ENCODE data around the gene SRRM2. TPM values are rescaled to one million over a fixed set of nuclear protein-coding genes. Genes with fewer than 3 reads are reported as not detected.

SRRM2 gene
- total RNA-seq, 1 donor from 2014 or later, result 680 TPM

- Mint-ChIP-seq H3K36me3 (ENCODE audit: low read depth) (peaks cover 89% of the 10 kb centered on the region), H3K27me3 (no peaks in the 10 kb centered on the region), H3K4me1 (peaks cover 23% of the 10 kb centered on the region), H3K9me3 (no peaks in the 10 kb centered on the region), H3K27ac (no peak overlapping the region), H3K4me3 (no peak overlapping the region)
- no peak for DNase-seq
- intact Hi-C loops (cut with micrococcal nuclease), result no loop called here
Observed at GRCh38 chr16:2767140-2767731, 14.8 kb downstream of the SRRM2 start.

DNA sequence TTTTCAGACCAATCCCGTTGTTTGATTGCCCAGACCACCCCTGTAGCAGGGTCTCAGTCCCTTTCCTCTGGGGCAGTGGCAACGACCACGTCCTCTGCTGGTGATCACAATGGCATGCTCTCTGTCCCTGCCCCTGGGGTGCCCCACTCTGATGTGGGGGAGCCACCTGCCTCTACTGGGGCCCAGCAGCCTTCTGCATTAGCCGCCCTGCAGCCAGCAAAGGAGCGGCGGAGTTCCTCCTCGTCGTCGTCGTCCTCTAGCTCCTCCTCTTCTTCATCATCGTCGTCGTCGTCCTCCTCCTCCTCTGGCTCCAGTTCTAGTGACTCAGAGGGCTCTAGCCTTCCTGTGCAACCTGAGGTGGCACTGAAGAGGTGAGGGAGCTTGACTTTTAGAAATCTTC, 15.5 kb downstream of the SRRM2 start:
- no peak for DNase-seq
- H3K9me3 Mint-ChIP-seq, result no peaks in the 10 kb centered on the region
- intact Hi-C loops (cut with micrococcal nuclease), result no loop called here
- H3K4me1 Mint-ChIP-seq, result peaks cover 20% of the 10 kb centered on the region
- no peak overlapping the region for H3K4me3 Mint-ChIP-seq
- no peaks in the 10 kb centered on the region for H3K27me3 Mint-ChIP-seq
- H3K36me3 Mint-ChIP-seq (ENCODE audit: low read depth), result peaks cover 87% of the 10 kb centered on the region
- H3K27ac Mint-ChIP-seq, result no peak overlapping the region

DNA sequence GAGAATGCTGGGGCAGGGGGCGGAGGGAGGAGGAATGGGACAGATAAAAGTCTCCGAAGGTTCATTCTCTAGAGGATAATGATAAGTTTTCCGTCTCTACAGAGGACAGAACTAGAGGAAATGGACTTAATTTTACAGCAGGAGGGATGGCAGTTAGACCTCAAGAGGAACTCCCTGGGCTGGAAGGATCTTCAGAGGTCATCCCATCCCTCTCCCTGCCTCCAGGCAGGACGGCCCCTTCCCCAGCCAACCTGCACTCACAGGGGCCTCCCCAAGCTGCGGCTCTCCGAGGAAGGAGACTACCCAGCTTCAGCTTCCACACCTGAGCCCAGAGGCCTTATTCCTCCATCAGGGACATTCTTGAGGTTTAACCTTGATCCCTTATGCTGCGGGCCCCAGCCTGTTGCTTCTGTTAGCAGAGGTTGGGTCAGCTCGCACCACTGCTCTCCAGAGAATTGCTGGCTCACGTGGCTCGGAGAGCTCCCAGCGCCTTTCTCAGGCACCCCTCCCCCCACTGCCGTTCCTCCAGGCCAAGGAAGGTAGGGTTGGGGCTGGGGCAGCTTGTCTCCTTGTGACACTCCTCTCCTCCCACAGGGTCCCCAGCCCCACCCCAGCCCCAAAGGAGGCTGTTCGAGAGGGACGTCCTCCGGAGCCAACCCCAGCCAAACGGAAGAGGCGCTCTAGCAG, 16.1 kb downstream of the SRRM2 start:
- intact Hi-C loops (cut with micrococcal nuclease), result no loop called here
- peaks cover 85% of the 10 kb centered on the region for H3K36me3 Mint-ChIP-seq (ENCODE audit: low read depth)
- H3K27ac Mint-ChIP-seq, result no peak overlapping the region
- peaks cover 18% of the 10 kb centered on the region for H3K4me1 Mint-ChIP-seq
- H3K27me3 Mint-ChIP-seq, result no peaks in the 10 kb centered on the region
- no peaks in the 10 kb centered on the region for H3K9me3 Mint-ChIP-seq
- H3K4me3 Mint-ChIP-seq, result no peak overlapping the region
- no peak for DNase-seq

DNA sequence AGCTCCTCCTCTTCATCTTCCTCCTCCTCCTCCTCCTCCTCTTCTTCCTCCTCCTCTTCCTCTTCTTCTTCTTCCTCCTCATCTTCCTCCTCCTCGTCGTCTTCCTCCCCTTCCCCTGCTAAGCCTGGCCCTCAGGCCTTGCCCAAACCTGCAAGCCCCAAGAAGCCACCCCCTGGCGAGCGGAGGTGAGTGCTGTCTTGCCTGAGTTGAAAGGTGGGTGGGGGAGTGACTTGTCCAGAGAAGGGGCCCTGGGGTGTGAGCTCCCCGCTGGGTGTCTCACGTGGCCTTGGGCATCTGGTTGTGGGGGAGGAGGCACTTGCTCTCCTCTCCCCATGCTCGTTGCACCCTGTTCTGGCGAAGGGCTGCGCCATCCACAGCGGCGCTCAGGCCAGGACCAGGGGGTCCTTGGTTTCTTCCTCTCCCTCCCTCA, 16.7 kb downstream of the SRRM2 start:
- H3K9me3 Mint-ChIP-seq, result no peaks in the 10 kb centered on the region
- peaks cover 18% of the 10 kb centered on the region for H3K4me1 Mint-ChIP-seq
- no peak overlapping the region for H3K27ac Mint-ChIP-seq
- H3K36me3 Mint-ChIP-seq (ENCODE audit: low read depth), result peaks cover 81% of the 10 kb centered on the region
- no peak overlapping the region for H3K4me3 Mint-ChIP-seq
- intact Hi-C loops (cut with micrococcal nuclease), result no loop called here
- DNase-seq, result no peak
- no peaks in the 10 kb centered on the region for H3K27me3 Mint-ChIP-seq

DNA sequence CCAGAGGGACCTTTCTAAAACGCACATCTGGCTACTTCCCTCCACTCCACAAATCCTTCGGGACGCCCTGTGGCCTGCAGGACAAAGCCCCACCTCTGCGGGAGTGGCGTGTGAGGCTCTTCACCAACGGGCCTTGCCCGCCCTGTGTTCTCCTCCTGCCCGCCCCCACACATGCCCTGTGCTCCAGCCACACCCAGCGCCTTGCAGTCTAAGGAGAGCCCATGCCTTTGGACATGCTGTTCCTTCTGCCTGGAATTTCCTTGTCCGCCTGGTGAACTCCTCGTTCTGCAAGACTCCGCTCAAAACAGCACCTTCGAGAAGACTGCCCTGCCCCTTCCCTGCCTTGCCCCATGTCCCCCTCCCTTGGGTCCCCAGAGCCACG, 17.2 kb downstream of the SRRM2 start:
- Mint-ChIP-seq H3K36me3 (ENCODE audit: low read depth) (peaks cover 80% of the 10 kb centered on the region), H3K4me3 (no peak overlapping the region), H3K9me3 (no peaks in the 10 kb centered on the region), H3K27ac (no peak overlapping the region), H3K4me1 (peaks cover 21% of the 10 kb centered on the region), H3K27me3 (no peaks in the 10 kb centered on the region)
- intact Hi-C loops (cut with micrococcal nuclease), result no loop called here
- no peak for DNase-seq

- peaks cover 77% of the 10 kb centered on the region for H3K36me3 Mint-ChIP-seq (ENCODE audit: low read depth)
- no peak overlapping the region for H3K4me3 Mint-ChIP-seq
- peaks cover 20% of the 10 kb centered on the region for H3K4me1 Mint-ChIP-seq
- no peak for DNase-seq
- intact Hi-C loops (cut with micrococcal nuclease), result no loop called here
- no peaks in the 10 kb centered on the region for H3K27me3 Mint-ChIP-seq
- no peak overlapping the region for H3K27ac Mint-ChIP-seq
- no peaks in the 10 kb centered on the region for H3K9me3 Mint-ChIP-seq
Observed at GRCh38 chr16:2770057-2770951, 17.9 kb downstream of the SRRM2 start.

DNA sequence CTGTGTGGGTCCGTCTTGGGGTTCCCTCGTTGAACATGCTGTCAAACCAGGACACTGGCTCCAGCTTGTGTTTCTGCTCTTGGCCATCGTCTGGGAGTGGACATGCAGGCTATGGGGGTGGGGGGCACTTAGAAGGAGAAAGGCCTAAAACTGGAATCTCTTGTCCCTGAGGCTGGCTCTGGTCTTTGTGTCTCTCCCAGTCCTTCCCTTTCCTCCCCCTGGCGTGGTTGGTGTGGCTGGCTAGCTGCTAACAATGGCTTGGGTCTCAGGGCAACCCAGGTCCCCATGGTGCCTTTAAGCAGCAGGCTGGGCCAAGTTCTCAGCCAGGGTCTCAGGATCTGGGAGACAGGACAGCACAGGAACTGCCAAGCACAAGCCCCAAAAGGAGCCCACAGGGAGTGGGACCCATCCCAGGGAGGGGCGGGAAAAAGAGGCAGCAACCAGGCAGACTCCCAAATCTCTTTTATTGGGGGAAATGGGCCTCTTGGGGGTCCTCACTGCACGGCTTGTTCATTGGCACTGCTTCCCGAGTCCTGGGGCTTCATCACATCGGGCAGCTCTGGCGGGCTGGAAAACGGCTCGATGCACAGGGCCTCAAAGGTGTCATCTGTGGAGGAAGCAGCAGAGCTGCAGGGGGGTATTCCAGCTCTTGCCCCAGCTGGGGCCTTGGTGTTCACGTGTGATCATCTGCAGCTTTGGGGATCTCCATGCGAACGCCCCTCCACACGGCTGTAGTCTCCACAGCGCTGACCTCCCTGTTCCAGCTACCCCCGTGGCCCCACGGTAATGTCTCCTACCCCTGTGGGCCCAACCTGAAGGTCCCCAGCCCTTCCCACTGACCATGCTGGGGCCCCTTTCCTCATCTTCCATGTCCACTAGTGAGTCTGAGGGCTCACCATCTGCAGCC, 19.3 kb downstream of the SRRM2 start:
- Mint-ChIP-seq H3K27ac (no peak overlapping the region), H3K4me1 (peaks cover 24% of the 10 kb centered on the region), H3K4me3 (peak overlapping the region; percentile 41), H3K36me3 (ENCODE audit: low read depth) (peaks cover 66% of the 10 kb centered on the region), H3K27me3 (no peaks in the 10 kb centered on the region), H3K9me3 (no peaks in the 10 kb centered on the region)
- DNase-seq, result no peak
- intact Hi-C loops (cut with micrococcal nuclease), result no loop called here

- peaks cover 54% of the 10 kb centered on the region for H3K36me3 Mint-ChIP-seq (ENCODE audit: low read depth)
- no peak overlapping the region for H3K4me3 Mint-ChIP-seq
- peak overlapping the region; percentile 29 for H3K27ac Mint-ChIP-seq
- DNase-seq, result no peak
- H3K4me1 Mint-ChIP-seq, result peaks cover 28% of the 10 kb centered on the region
- intact Hi-C loops (cut with micrococcal nuclease), result no loop called here
- no peaks in the 10 kb centered on the region for H3K9me3 Mint-ChIP-seq
- H3K27me3 Mint-ChIP-seq, result no peaks in the 10 kb centered on the region
Observed at GRCh38 chr16:2773188-2773968, 20.9 kb downstream of the SRRM2 start.

- Mint-ChIP-seq H3K27ac (no peak overlapping the region), H3K9me3 (no peaks in the 10 kb centered on the region), H3K36me3 (ENCODE audit: low read depth) (peaks cover 46% of the 10 kb centered on the region), H3K4me3 (no peak overlapping the region), H3K4me1 (peaks cover 32% of the 10 kb centered on the region), H3K27me3 (no peaks in the 10 kb centered on the region)
- DNase-seq, result no peak
- intact Hi-C loops (cut with micrococcal nuclease), result no loop called here
Observed at GRCh38 chr16:2774161-2774891, 21.9 kb downstream of the SRRM2 start.

DNA sequence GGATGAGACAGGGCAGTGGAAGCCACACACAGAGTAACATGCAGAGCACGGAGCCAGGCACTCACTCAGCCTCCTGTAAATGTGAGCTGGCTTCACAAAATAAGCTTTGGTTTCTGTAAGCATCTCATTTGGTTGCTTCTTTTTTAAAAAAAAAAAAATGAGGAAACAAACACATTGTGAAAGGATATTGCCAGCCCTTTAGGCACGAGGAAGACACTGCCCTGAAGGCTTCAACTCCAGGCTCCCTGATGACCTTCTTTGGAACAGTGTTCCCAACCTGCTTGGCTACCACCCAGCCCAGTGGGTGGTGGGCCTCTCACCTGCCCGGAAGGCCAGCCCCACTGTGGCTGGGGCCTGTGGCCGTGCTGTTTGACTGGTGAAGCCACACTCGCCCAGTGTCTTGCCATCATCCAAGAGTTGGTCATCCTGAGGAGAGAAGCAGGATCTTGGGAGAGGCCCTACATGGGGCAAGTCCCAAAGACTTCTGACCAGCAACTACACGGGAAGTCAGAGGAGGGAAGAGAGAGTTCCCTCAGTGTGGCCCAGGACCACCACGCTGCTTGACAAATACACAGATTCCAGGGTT, 22.8 kb downstream of the SRRM2 start:
- peaks cover 28% of the 10 kb centered on the region for H3K4me1 Mint-ChIP-seq
- DNase-seq, result peak; percentile 57
- no peaks in the 10 kb centered on the region for H3K27me3 Mint-ChIP-seq
- no peaks in the 10 kb centered on the region for H3K9me3 Mint-ChIP-seq
- intact Hi-C loops (cut with micrococcal nuclease), result loop anchor here (5.0 kb wide), 1 partner anchor 92 kb away; no protein-coding TSS in a partner anchor
- H3K27ac Mint-ChIP-seq, result peak overlapping the region; percentile 32
- H3K4me3 Mint-ChIP-seq, result peak overlapping the region; percentile 92
- peaks cover 37% of the 10 kb centered on the region for H3K36me3 Mint-ChIP-seq (ENCODE audit: low read depth)

DNA sequence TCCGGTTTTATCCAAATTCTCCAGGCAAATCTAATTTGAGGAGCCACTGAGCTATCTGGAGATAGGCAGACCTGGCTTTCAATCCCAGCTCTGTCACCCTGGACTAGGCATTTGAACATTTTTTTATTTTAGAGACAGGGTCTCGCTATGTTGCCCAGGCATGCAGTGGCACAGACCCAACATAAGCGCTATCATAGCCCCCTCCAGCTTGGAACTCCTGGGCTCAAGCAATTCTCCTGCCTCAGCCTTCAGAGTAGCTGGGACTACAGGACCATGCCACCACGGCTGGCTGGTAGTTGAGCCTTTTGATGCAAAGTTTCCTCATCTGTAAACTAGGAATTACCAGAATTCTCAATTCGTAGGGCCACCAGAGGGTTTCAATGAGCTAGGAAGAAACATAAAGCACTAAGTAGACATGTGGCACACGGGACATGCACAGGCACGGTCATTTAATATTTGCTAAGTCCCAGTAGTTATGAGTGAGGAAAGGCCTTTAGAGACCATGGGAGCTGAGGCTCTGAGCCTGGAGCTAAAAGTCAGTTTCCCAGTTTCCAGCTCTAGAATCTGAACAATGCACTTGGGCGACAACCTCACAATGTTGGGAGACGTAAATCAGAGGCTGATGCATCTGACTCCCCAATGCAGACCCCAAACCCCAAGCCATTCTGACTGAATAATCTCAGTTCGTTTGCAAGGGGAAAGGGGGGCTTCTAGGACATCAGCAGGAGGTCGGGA, 23.5 kb downstream of the SRRM2 start:
- no peaks in the 10 kb centered on the region for H3K9me3 Mint-ChIP-seq
- H3K27me3 Mint-ChIP-seq, result no peaks in the 10 kb centered on the region
- peak overlapping the region; percentile 92 for H3K4me3 Mint-ChIP-seq
- H3K4me1 Mint-ChIP-seq, result peaks cover 28% of the 10 kb centered on the region
- peak overlapping the region; percentile 95 for H3K27ac Mint-ChIP-seq
- peaks cover 34% of the 10 kb centered on the region for H3K36me3 Mint-ChIP-seq (ENCODE audit: low read depth)
- intact Hi-C loops (cut with micrococcal nuclease), result loop anchor here (5.0 kb wide), 1 partner anchor 91 kb away; no protein-coding TSS in a partner anchor
- DNase-seq, result peak; percentile 62

Measured in activated CD4-positive, alpha-beta T cell treated with anti-CD3 and anti-CD28 coated beads, Interleukin-2, amount 10 ng/mL, durations not matched to agents 24 days and 14 days (primary cell).